ENCODE results near the gene ZER1. TPM values are rescaled to one million over a fixed set of nuclear protein-coding genes. Genes with fewer than 3 reads are reported as not detected.
"Not testable (repeated sequence)": the region's sequence is repeated elsewhere in the genome, so short reads cannot be mapped to it uniquely, and the experiment has no call there.

The ZER1 gene
- total RNA-seq, 8 experiments from 2014 or later = 17.8 to 35.1 (median 24.5) TPM

- WGBS, 10 experiments = 78 to 100% (median 88%) methylated on average over 1 of the region's 1 CpG; no CpG with 5 or more reads in 4 of the 10 experiments
- no peak for ATAC-seq (replicated peaks in 6 of 8)
- Histone ChIP-seq H3K4me1 (replicated peaks in 1 of 2) (no peaks in the 10 kb centered on the region), H3K27ac (no peak overlapping the region), H3K4me3 (no peak overlapping the region)
- in situ Hi-C loops (cut with MboI; ENCODE audit: low pct_unique_long_range_greater_than_20kb in 2 of 9, low sequenced_read_pairs in 9 of 9, unreplicated experiment in 9 of 9) = no loop called here
These were observed 10.9 kb upstream of the ZER1 start for GRCh38 chr9:128782669-128783068.

DNA sequence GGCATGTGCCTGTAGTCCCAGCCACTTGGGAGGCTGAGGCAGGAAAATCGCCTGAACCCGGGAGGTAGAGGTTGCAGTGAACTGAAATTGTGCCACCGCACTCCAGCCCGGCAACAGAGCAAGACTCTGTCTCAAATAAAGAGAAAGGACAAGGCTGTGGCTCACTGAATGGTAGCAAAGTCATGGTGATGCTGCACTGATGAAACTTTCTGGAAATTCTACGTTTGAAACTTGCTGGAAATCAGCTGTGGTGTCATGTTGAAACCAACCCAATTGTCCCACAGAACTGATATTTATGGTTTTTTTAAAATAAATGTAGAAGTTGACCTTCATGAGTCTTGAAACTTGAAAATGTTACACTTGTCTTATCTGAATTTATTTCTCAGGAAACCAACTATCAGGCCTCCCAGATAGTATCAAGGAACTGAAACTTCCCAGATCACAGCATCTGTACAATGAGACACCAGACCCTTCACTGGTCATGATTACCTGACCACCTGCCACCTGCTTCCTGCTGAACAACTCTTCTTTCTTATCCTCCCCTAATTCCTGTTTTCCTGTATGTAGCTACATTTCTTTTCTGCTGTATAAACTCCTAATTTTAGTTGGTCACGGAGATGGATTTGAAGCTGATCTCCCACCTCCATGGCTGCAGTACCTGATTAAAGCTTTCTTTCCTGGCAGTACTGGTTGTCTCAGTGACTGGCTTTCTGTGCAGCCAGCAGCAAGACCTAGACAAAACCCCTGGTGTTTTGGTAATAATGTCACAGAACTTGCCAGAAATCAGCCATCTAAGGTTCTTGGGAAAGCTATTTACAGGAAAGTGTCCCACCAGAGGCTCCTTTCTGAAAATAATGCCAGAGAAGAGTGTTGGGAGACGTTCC lies 9.7 kb upstream of the ZER1 start:
- H3K4me3 ChIP-seq = no peak overlapping the region
- in situ Hi-C loops (cut with MboI; ENCODE audit: low pct_unique_long_range_greater_than_20kb in 2 of 9, low sequenced_read_pairs in 9 of 9, unreplicated experiment in 9 of 9) = no loop called here
- 50 to 83% (median 68%) methylated on average over 1 to 6 of the region's 7 CpGs for WGBS, 10 experiments
- ATAC-seq (replicated peaks in 6 of 8) = no peak
- no peaks in the 10 kb centered on the region for H3K4me1 ChIP-seq (replicated peaks in 1 of 2)
- no peak overlapping the region for H3K27ac ChIP-seq

DNA sequence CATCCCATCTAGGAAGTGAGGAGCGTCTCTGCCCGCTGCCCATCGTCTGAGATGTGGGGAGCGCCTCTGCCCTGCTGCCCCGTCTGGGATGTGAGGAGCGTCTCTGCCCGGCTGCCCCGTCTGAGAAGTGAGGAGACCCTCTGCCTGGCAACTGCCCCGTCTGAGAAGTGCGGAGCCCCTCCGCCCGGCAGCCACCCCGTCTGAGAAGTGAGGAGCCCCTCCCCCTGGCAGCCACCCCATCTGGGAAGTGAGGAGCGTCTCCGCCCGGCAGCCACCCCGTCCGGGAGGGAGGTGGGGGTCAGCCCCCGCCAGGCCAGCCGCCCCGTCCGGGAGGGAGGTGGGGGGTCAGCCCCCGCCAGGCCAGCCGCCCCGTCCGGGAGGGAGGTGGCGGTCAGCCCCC lies 8.4 kb upstream of the ZER1 start:
- H3K4me3 ChIP-seq; H3K4me1 ChIP-seq (replicated peaks in 1 of 2); in situ Hi-C loops (cut with MboI; ENCODE audit: low pct_unique_long_range_greater_than_20kb in 2 of 9, low sequenced_read_pairs in 9 of 9, unreplicated experiment in 9 of 9); H3K27ac ChIP-seq; ATAC-seq (replicated peaks in 6 of 8): not testable (repeated sequence)
- WGBS, 10 experiments = no CpG with 5 or more reads among the region's 27 CpGs

DNA sequence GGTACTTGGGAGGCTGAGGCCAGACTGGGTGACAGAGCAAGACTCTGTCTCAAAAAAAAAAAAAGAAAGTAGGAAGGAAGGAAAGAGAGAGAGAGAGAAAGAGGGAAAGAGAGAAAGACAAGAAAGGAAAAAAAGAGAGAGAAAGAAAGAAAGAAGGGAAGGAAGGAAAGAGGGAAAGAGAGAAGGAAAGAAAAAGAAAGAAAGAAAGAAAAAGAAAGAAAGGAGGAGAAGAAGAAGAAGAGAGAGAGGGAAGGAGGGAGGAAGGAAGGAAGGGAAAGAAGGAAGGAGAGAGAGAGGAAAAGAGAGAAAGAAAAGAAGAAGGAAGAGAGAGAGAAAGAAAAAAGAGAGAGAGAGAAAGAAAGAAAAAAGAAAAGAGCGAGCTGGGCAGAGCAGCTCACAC lies 3.1 kb upstream of the ZER1 start:
- H3K4me1 ChIP-seq (replicated peaks in 1 of 2) = peaks cover 8 to 12% of the 10 kb centered on the region in 2 donors
- in situ Hi-C loops (cut with MboI; ENCODE audit: low pct_unique_long_range_greater_than_20kb in 2 of 9, low sequenced_read_pairs in 9 of 9, unreplicated experiment in 9 of 9) = no loop called here
- WGBS, 10 experiments = 7 to 100% (median 92%) methylated on average over 1 of the region's 1 CpG
- no peak for ATAC-seq (replicated peaks in 6 of 8)
- H3K4me3 ChIP-seq = no peak overlapping the region
- no peak overlapping the region for H3K27ac ChIP-seq

GRCh38 chr9:128773049-128773448 lies 1.3 kb upstream of the ZER1 start:
- no peak for ATAC-seq (replicated peaks in 6 of 8)
- Histone ChIP-seq H3K27ac (peak overlapping the region in 1 of 2 donors; percentile 86), H3K4me1 (replicated peaks in 1 of 2) (peaks cover 8 to 12% of the 10 kb centered on the region in 2 donors), H3K4me3 (no peak overlapping the region)
- WGBS, 10 experiments = 76 to 100% (median 100%) methylated on average over 1 to 4 of the region's 5 CpGs; no CpG with 5 or more reads in 1 of the 10 experiments
- in situ Hi-C loops (cut with MboI; ENCODE audit: low pct_unique_long_range_greater_than_20kb in 2 of 9, low sequenced_read_pairs in 9 of 9, unreplicated experiment in 9 of 9) = no loop called here

- WGBS, 10 experiments = 0 to 20% (median 3%) methylated on average over 1 to 7 of the region's 28 CpGs; no CpG with 5 or more reads in 2 of the 10 experiments
- H3K27ac ChIP-seq = peak overlapping the region; percentile 85 to 86
- in situ Hi-C loops (cut with MboI; ENCODE audit: low pct_unique_long_range_greater_than_20kb in 2 of 9, low sequenced_read_pairs in 9 of 9, unreplicated experiment in 9 of 9) = no loop called here
- peak overlapping the region; percentile 60 to 92 (median 77) for H3K4me3 ChIP-seq
- peaks cover 8 to 12% of the 10 kb centered on the region in 2 donors for H3K4me1 ChIP-seq (replicated peaks in 1 of 2)
- ATAC-seq (replicated peaks in 6 of 8) = peak in 4 of 8 experiments; percentile 40 to 65 (median 54)
These were observed 519 bp downstream of the ZER1 start for GRCh38 chr9:128771094-128771721.

GRCh38 chr9:128770286-128771030 lies 1.3 kb downstream of the ZER1 start:
- in situ Hi-C loops (cut with MboI; ENCODE audit: low pct_unique_long_range_greater_than_20kb in 2 of 9, low sequenced_read_pairs in 9 of 9, unreplicated experiment in 9 of 9) = no loop called here
- Histone ChIP-seq H3K4me1 (replicated peaks in 1 of 2) (peaks cover 8 to 12% of the 10 kb centered on the region in 2 donors), H3K4me3 (peak overlapping the region; percentile 60 to 92 (median 77)), H3K27ac (no peak overlapping the region)
- no peak for ATAC-seq (replicated peaks in 6 of 8)
- WGBS, 10 experiments = 54 to 94% (median 74%) methylated on average over 2 to 10 of the region's 11 CpGs; no CpG with 5 or more reads in 1 of the 10 experiments

- 10 to 100% (median 86%) methylated on average over 1 to 2 of the region's 6 CpGs; no CpG with 5 or more reads in 5 of the 10 experiments for WGBS, 10 experiments
- in situ Hi-C loops (cut with MboI; ENCODE audit: low pct_unique_long_range_greater_than_20kb in 2 of 9, low sequenced_read_pairs in 9 of 9, unreplicated experiment in 9 of 9) = no loop called here
These were observed 3.1 kb downstream of the ZER1 start for GRCh38 chr9:128768606-128769005.

GRCh38 chr9:128765499-128765898 lies 6.2 kb downstream of the ZER1 start:
- in situ Hi-C loops (cut with MboI; ENCODE audit: low pct_unique_long_range_greater_than_20kb in 2 of 9, low sequenced_read_pairs in 9 of 9, unreplicated experiment in 9 of 9) = no loop called here
- ATAC-seq (replicated peaks in 6 of 8) = no peak
- 0 to 20% methylated on average over 1 of the region's 3 CpGs; no CpG with 5 or more reads in 8 of the 10 experiments for WGBS, 10 experiments
- Histone ChIP-seq H3K27ac (no peak overlapping the region), H3K4me3 (no peak overlapping the region), H3K4me1 (replicated peaks in 1 of 2) (peaks cover under 1 to 2% of the 10 kb centered on the region in 2 donors)

More at GRCh38 chr9:128768606-128769005, 3.1 kb downstream of the ZER1 start:
- Histone ChIP-seq H3K4me3 (no peak overlapping the region), H3K4me1 (replicated peaks in 1 of 2) (peaks cover 8 to 12% of the 10 kb centered on the region in 2 donors), H3K27ac (no peak overlapping the region)
- ATAC-seq (replicated peaks in 6 of 8) = no peak

DNA sequence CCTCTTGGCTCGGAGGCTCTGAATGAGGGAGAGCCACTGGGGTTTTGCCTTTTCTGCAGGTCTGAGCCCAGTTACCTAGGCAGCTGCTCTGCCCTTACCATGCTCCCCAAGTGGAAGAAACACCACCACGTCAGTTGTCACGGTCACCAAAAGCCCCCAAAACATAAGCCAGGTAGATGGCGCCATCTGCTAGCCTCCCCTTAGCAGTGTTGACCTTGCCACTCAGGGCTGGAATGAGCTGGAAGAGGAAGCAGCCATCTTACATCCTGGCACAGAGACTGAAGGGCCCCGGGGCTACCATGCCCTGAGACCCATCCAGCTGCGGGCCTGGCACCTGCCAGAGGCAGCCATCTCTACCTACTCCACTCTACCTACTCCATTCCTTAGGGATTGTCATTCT lies 7.4 kb downstream of the ZER1 start:
- in situ Hi-C loops (cut with MboI; ENCODE audit: low pct_unique_long_range_greater_than_20kb in 2 of 9, low sequenced_read_pairs in 9 of 9, unreplicated experiment in 9 of 9) = no loop called here
- no peaks in the 10 kb centered on the region for H3K4me1 ChIP-seq (replicated peaks in 1 of 2)
- no peak overlapping the region for H3K27ac ChIP-seq
- H3K4me3 ChIP-seq = no peak overlapping the region
- 78 to 100% (median 80%) methylated on average over 1 to 3 of the region's 6 CpGs; no CpG with 5 or more reads in 5 of the 10 experiments for whole genome bisulfite sequencing, 10 experiments
- no peak for ATAC-seq (replicated peaks in 6 of 8)

DNA sequence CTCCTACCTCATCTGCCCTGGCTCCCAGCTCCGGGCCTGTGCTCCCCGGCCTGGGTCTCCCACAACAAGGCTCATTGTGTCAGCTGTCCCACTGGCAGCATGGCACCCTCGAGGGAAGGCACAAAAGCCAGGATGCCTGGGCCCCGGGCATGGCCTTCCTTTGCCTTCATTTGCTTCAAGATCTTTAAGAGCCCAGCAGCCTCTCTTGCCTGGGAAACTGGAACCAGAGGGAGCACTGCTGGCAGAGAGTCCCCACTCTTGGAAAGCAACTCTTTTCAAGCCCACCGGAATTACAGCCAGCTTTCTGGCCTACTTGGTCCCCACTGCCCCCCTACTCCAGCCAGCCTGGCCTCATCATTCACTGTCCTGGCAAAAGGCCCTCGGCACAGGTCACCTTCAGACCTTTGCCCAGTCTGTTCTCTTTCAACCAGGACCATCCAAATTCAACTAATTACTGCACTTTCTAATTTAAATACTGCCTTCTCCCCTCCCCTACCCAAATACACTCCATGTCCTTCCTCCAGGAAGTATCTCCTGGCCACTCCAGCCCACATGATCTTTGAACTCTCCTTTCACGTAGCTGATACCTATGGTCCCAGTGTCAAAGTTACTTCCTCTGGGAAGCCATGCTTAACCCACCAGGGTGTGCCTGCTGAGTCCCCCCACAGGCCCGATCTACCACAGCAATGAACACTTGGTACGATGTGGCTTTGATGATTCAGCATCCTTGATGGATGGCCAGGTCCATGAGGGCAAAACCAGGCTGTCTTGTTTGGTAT lies 8.9 kb downstream of the ZER1 start:
- Histone ChIP-seq H3K4me3 (no peak overlapping the region), H3K4me1 (replicated peaks in 1 of 2) (no peaks in the 10 kb centered on the region), H3K27ac (no peak overlapping the region)
- in situ Hi-C loops (cut with MboI; ENCODE audit: low pct_unique_long_range_greater_than_20kb in 2 of 9, low sequenced_read_pairs in 9 of 9, unreplicated experiment in 9 of 9) = no loop called here
- WGBS, 10 experiments = 67 to 100% (median 81%) methylated on average over 1 to 5 of the region's 9 CpGs; no CpG with 5 or more reads in 2 of the 10 experiments
- no peak for ATAC-seq (replicated peaks in 6 of 8)

- Histone ChIP-seq H3K4me3 (no peak overlapping the region), H3K27ac (no peak overlapping the region), H3K4me1 (replicated peaks in 1 of 2) (no peaks in the 10 kb centered on the region)
- 63 to 100% (median 91%) methylated on average over 2 to 6 of the region's 6 CpGs for WGBS, 10 experiments
- ATAC-seq (replicated peaks in 6 of 8) = no peak
- in situ Hi-C loops (cut with MboI; ENCODE audit: low pct_unique_long_range_greater_than_20kb in 2 of 9, low sequenced_read_pairs in 9 of 9, unreplicated experiment in 9 of 9) = no loop called here
These were observed 14.1 kb downstream of the ZER1 start for GRCh38 chr9:128757602-128758001.

Data from motor neuron (in vitro differentiated cells).